HepG2 (cell line): ENCODE measurements around the gene MAMLD1. TPM values are rescaled to one million over a fixed set of nuclear protein-coding genes. Genes with fewer than 3 reads are reported as not detected.
A peak's percentile ranks its signal among the peaks of the same experiment; 100 is the strongest.

Experiments used
- ATAC-seq: fragments of 200-7000 bp; cut with Tn5 transposase; 3 replicates; pipeline ENCODE4 v1.9.1; 2020; ENCODE audit warnings: mild to moderate bottlenecking, moderate library complexity
- BruUV-seq: library from RNA; stranded (reverse); fragments of 400-500 nt; replicated peaks from 2 replicates; lab custom pipeline; 2021; lab: Mats Ljungman, UMichigan
- CTCF ChIA-PET: fragments of 300-600 bp; formaldehyde crosslinking; extraction: SDS; loops from one replicate; lab custom pipeline; 2021; ENCODE audit warnings: low total read pairs, inconsistent platforms, low intra/inter-chr PET ratio; lab: Yijun Ruan, JAX
- POLR2A ChIA-PET: fragments of 350-600 bp; sonication (Branson Sonifier 250); formaldehyde crosslinking; loops from one replicate; lab custom pipeline; 2020; ENCODE audit warnings: antibody characterized with exemption, inconsistent platforms; lab: Yijun Ruan, JAX
- DNase-seq: peaks from one replicate; pipeline ENCODE4 v3.0.0-alpha.2; 2015; ENCODE audit warnings: low spot score
- FAIRE-seq: peaks from 3 replicates; lab custom pipeline; 2011; peaks lifted over from hg19 to GRCh38; lab: Jason Lieb, UNC
- H2AFZ ChIP-seq: one replicate; pipeline ENCODE4 v1.6.1; 2011; ENCODE audit warnings: low read length, inconsistent platforms
- H3K27ac ChIP-seq: fragments of 300-600 bp; 3 replicates; pipeline ENCODE4 v1.8.0; 2011; ENCODE audit warnings: mixed run types, mild to moderate bottlenecking, mixed read lengths, low read length, inconsistent platforms; ENCODE audit not compliant: insufficient read depth; ENCODE audit errors: extremely low read length
- H3K27me3 ChIP-seq, 2 experiments: fragments of 200-600 bp in 1 of 2; 2 replicates in 1 of 2; 3 replicates in 1 of 2; pipeline versions ENCODE4 v1.6.0 to v1.8.0; 2011; ENCODE audit warnings: low read length in 2 of 2, mild to moderate bottlenecking in 2 of 2, moderate library complexity in 2 of 2, inconsistent platforms in 1 of 2; ENCODE audit not compliant: insufficient read depth in 2 of 2, control insufficient read depth in 1 of 2
- H3K36me3 ChIP-seq, 2 experiments: fragments of 200-600 bp in 1 of 2; replicated peaks in 1 of 2; 2 replicates in 1 of 2; 3 replicates in 1 of 2; pipeline versions ENCODE4 v1.5.1 to v1.8.0; 2011; ENCODE audit warnings: low read length in 2 of 2, inconsistent platforms in 1 of 2; ENCODE audit not compliant: insufficient read depth in 2 of 2, control insufficient read depth in 1 of 2
- H3K4me1 ChIP-seq: 2 replicates; pipeline ENCODE4 v1.5.1; 2012; ENCODE audit warnings: low read length, inconsistent platforms; ENCODE audit not compliant: insufficient read depth
- H3K4me2 ChIP-seq: 2 replicates; pipeline ENCODE4 v1.6.0; 2011; ENCODE audit warnings: low read depth, low read length, inconsistent platforms
- H3K4me3 ChIP-seq, 3 experiments: fragments of 200-600 bp in 1 of 3; sonication (generic), shearing (Covaris generic) in 1 of 3; replicated peaks in 1 of 3; 2 replicates each; pipeline ENCODE4 v1.5.1; 2011 to 2016; ENCODE audit warnings: low read length in 3 of 3, inconsistent platforms in 2 of 3, low read depth in 2 of 3, mild to moderate bottlenecking in 2 of 3, control low read depth in 1 of 3, mixed read lengths in 1 of 3; ENCODE audit not compliant: insufficient read depth in 1 of 3
- H3K79me2 ChIP-seq: one replicate; pipeline ENCODE4 v1.6.1; 2011; ENCODE audit warnings: low read length, inconsistent platforms; ENCODE audit not compliant: insufficient read depth
- H3K9ac ChIP-seq: 2 replicates; pipeline ENCODE4 v1.6.0; 2011; ENCODE audit warnings: mild to moderate bottlenecking, low read depth, low read length, inconsistent platforms; ENCODE audit not compliant: insufficient read depth
- H3K9me3 ChIP-seq: 2 replicates; pipeline ENCODE4 v1.5.1; 2012; ENCODE audit warnings: mild to moderate bottlenecking, low read length
- H4K20me1 ChIP-seq: 2 replicates; pipeline ENCODE4 v1.6.0; 2011; ENCODE audit warnings: inconsistent platforms, mild to moderate bottlenecking, low read length, moderate library complexity; ENCODE audit not compliant: insufficient read depth
- CTCF ChIP-seq: sonication (generic); formaldehyde crosslinking; IDR thresholded peaks from 2 replicates; pipeline ENCODE4 v1.5.0; 2020; ENCODE audit warnings: mild to moderate bottlenecking, missing genetic modification reagents, moderate library complexity
- GPBP1L1 ChIP-seq: sonication (generic); formaldehyde crosslinking; IDR thresholded peaks from 2 replicates; pipeline ENCODE4 v1.5.0; 2020; ENCODE audit warnings: mild to moderate bottlenecking, missing genetic modification reagents
- JDP2 ChIP-seq: sonication (generic); formaldehyde crosslinking; IDR thresholded peaks from 2 replicates; pipeline ENCODE4 v1.8.1; 2022; ENCODE audit warnings: missing genetic modification reagents, borderline replicate concordance
- SMC3 ChIP-seq: IDR thresholded peaks from 2 replicates; pipeline ENCODE4 v1.6.1; 2011; ENCODE audit warnings: low read length, improper control_type of control experiment
- STAG1 ChIP-seq: sonication (generic); formaldehyde crosslinking; IDR thresholded peaks from 2 replicates; pipeline ENCODE4 v1.4.0; 2020; ENCODE audit warnings: missing genetic modification reagents
- ZNF33A ChIP-seq: sonication (generic); formaldehyde crosslinking; IDR thresholded peaks from 2 replicates; pipeline ENCODE4 v1.5.1; 2020; ENCODE audit warnings: missing genetic modification reagents, mild to moderate bottlenecking, moderate library complexity, borderline replicate concordance
- ZNF382 ChIP-seq: sonication (generic); formaldehyde crosslinking; IDR thresholded peaks from 2 replicates; pipeline ENCODE4 v1.5.0; 2020; ENCODE audit warnings: missing genetic modification reagents, mild to moderate bottlenecking, borderline replicate concordance
- ZNF431 ChIP-seq: sonication (generic); formaldehyde crosslinking; IDR thresholded peaks from 2 replicates; pipeline ENCODE4 v1.9.0; 2022; ENCODE audit warnings: missing genetic modification reagents, low read depth, mild to moderate bottlenecking, borderline replicate concordance
- ZNF484 ChIP-seq: sonication (generic); formaldehyde crosslinking; IDR thresholded peaks from 2 replicates; pipeline ENCODE4 v1.5.1; 2020; ENCODE audit warnings: mild to moderate bottlenecking, low read depth, missing genetic modification reagents, borderline replicate concordance
- ZNF83 ChIP-seq: sonication (generic); formaldehyde crosslinking; IDR thresholded peaks from 2 replicates; pipeline ENCODE4 v1.4.0; 2020; ENCODE audit warnings: missing genetic modification reagents, mild to moderate bottlenecking, borderline replicate concordance
- WGBS: methylation state at CpG from one replicate; pipeline ENCODE4 v1.1.6; 2017; ENCODE audit warnings: low lambda C conversion rate; 5-methylcytosine and 5-hydroxymethylcytosine counted together
- in situ Hi-C: cut with HindIII; loops from 2 replicates; pipeline ENCODE4 v1.10.0; 2017; ENCODE audit warnings: low pct_unique_long_range_greater_than_20kb; ENCODE audit not compliant: extremely low pct_ligation_motif_present
- intact Hi-C: fragments of 100-400 bp; cut with micrococcal nuclease; formaldehyde crosslinking; loops from one replicate; pipeline ENCODE4 v1.10.0; 2022; ENCODE audit not compliant: unreplicated experiment
- polyA plus RNA-seq, 8 experiments: library from polyadenylated mRNA; depleted of rRNA in 3 of 8; stranded (reverse) in 7 of 8; unstranded in 1 of 8; fragments of >200 nt; fragmentation: Illumina TruSeq in 4 of 8; extraction: Trizol in 4 of 8; gene quantifications; 2 replicates each; pipeline versions ENCODE4 v1.2.1 to v1.2.3, GENCODE V29; 2011 to 2016; ENCODE audit warnings: low read depth in 4 of 8, missing spikeins in 1 of 8, mixed read lengths in 1 of 8; ENCODE audit not compliant: insufficient read depth in 1 of 8
- total RNA-seq, 5 experiments: library from RNA; depleted of rRNA; stranded (reverse); fragments of >200 nt; fragmentation: Illumina TruSeq; extraction: Trizol; gene quantifications; 2 replicates each; pipeline ENCODE4 v1.2.3, GENCODE V29; 2016; ENCODE audit warnings: low read depth in 1 of 5

MAMLD1 gene
- total and polyA plus RNA-seq, 2 of the 13 experiments (the other 11 are each of a cell fraction or from before 2014, with no cell fraction given), result not detected

- no peaks in the 10 kb centered on the region for H4K20me1 ChIP-seq
- ChIA-PET POLR2A (no interaction called here), CTCF (interaction anchor here (0.8 kb wide), 1 partner anchor 523 kb away, joined by 4 read pairs; no protein-coding TSS in a partner anchor)
- no peak overlapping the region for H2AFZ ChIP-seq
- FAIRE-seq, result peak; percentile 52
- no peaks in the 10 kb centered on the region for H3K79me2 ChIP-seq
- H3K27me3 ChIP-seq, result no peaks in the 10 kb centered on the region
- H3K36me3 ChIP-seq, result no peaks in the 10 kb centered on the region
- BruUV-seq, result no TSS peak
- H3K4me1 ChIP-seq, result no peaks in the 10 kb centered on the region
- peak; percentile 77 for ATAC-seq
- intact Hi-C loops (no loop called here), in situ Hi-C loops (loop anchor here (25.0 kb wide), 1 partner anchor 524 kb away; no protein-coding TSS in a partner anchor)
- DNase-seq, result peak; percentile 20
- H3K9ac ChIP-seq, result no peak overlapping the region
- no peak overlapping the region for H3K27ac ChIP-seq
- H3K4me3 ChIP-seq, result no peak overlapping the region
- TF ChIP-seq ZNF382, result no peak
- no peak for TF ChIP-seq GPBP1L1
- TF ChIP-seq ZNF83 (CRISPR knock-in tag), result no peak
- no peak for TF ChIP-seq ZNF33A
- TF ChIP-seq ZNF431 (CRISPR knock-in tag), result no peak
- TF ChIP-seq STAG1 (CRISPR knock-in tag), result peak; percentile 53
- TF ChIP-seq SMC3, result peak; percentile 67; the same call in 1 of the 2 replicates
- peak; percentile 52 for TF ChIP-seq CTCF (CRISPR knock-in tag)
- no peak for TF ChIP-seq JDP2 (CRISPR knock-in tag)
- no peak for TF ChIP-seq ZNF484 (CRISPR knock-in tag)
- TF ChIP-seq, all 625 proteins: peak for 3
- WGBS, result 43% methylated on average over 1 of the region's 3 CpGs
- H3K4me2 ChIP-seq, result no peak overlapping the region
- no peaks in the 10 kb centered on the region for H3K9me3 ChIP-seq
Measured at GRCh38 chrX:150486011-150486410, 122.9 kb downstream of the MAMLD1 start.
